GM12873 (cell line): ENCODE data around the gene BBOX1.

Experiments used
- TF ChIP-seq, protein P1 (sequence below): IDR thresholded peaks from 2 replicates; pipeline ENCODE4 v1.5.1; 2012; ENCODE audit warnings: low read depth, mild to moderate bottlenecking, moderate library complexity, low read length, control low read depth; ENCODE audit not compliant: insufficient read depth; ENCODE audit errors: missing control alignments

Gene BBOX1

DNA sequence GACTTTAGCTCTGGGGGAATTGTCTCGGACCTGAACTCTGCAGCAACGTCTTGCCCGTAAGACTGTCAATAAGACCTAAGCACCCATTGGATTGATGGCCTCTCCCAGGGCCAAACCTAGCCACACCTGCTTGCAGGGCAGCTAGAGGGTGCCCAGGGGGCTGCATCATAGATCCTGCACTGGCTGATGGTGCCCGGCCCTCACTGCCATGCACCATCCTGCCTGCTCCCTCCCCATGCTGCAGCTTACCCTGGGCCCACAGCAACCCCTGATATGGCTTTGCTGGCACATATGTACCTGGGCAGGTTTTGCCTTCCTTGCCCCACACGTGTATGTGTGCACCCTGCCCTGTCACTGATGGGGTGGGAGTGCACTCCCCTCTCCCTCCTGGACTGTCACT, 8.9 kb upstream of the BBOX1 start:
- TF ChIP-seq, protein P1, sequence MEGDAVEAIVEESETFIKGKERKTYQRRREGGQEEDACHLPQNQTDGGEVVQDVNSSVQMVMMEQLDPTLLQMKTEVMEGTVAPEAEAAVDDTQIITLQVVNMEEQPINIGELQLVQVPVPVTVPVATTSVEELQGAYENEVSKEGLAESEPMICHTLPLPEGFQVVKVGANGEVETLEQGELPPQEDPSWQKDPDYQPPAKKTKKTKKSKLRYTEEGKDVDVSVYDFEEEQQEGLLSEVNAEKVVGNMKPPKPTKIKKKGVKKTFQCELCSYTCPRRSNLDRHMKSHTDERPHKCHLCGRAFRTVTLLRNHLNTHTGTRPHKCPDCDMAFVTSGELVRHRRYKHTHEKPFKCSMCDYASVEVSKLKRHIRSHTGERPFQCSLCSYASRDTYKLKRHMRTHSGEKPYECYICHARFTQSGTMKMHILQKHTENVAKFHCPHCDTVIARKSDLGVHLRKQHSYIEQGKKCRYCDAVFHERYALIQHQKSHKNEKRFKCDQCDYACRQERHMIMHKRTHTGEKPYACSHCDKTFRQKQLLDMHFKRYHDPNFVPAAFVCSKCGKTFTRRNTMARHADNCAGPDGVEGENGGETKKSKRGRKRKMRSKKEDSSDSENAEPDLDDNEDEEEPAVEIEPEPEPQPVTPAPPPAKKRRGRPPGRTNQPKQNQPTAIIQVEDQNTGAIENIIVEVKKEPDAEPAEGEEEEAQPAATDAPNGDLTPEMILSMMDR: no peak

DNA sequence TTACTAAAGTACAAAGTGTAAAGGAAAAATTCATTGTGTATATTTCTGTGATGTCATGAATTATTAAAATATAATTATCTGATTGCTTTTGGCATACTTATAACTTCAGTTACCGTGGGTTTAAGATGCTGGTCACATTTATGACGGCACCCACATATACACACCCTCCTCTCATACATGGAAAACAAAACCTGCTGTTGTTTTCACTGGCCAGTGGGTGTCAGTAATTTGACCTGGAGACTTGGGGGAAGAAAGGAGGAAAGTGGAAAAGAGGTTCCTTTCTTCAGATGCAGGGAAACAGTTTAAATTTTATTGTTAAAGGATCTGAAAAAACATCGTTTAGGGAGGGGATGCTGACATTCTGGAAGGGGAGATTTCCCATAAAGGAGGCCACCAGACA, 742 bp upstream of the BBOX1 start:
- TF ChIP-seq, protein P1: no peak

DNA sequence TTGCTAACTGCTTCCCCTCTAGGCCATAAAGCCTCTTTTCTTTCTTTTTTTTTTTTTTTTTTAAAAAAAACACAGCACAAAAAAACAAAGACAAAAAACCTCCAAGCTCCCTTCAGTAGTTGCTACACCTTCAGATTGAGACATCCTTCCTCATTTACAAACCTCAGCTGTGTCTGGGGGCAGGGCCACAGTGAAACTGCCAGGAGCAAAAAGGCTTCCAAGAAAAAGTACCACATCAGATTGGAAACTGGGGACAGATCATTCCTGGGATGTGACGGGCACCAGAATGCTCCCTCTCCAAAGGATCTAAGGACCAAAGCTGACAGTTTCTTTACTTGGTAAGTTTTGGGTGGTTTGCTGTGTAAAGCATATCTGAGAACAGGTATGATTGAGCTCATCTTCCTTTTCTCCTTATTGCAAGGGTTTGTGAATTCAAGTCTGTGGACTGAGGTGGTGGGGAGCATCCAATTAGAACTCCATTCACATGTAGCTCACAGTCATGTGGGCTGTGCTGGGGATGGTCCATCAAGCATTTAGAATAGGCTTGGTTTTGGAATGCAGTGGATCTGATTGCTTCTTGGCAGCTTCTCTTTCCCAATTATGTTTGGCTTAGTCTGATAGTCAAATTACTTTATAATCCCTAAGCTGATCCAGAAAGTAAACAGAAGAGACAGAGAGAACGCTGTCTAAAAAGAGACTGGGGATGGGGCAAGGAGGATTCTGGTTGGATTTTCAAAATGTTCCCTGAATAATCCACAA, 705 bp downstream of the BBOX1 start:
- TF ChIP-seq, protein P1: no peak

DNA sequence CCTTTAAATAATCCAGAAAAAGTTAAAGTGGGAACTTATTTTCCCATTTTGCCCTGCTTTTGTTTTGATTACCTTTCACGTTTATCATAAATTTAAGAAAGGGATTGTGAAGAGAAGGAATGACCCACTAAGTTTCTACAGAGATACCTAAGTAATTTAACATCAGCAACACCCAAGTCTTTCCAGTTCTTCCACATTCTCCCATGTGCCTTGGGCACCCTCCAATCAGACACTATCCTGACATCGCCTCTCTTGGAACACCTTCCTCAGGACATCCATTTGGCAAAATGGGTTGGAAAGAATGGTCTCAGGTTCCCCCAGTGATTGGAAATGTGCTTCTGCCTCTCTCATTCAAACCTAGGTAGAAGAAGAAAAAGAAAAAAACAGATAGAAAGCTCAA, 6.3 kb downstream of the BBOX1 start:
- TF ChIP-seq, protein P1: no peak

DNA sequence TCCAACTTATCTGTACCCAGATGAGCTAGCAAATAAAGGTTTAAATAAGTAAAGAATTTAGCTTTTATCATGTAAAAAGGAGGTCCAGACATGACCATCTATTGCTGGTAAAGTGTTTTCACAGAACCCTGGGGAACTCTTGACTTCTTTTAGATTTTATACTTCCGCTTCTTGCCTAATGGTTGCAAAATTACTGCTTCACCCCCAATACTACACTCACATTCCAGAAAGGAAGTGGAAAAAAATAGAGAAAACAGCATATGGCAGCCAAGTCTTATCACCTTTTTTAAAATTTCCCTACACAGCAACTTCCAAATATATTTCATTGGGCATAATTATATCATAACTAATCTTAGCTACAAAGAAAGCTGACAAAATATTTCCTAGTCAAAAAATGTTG, 12.1 kb downstream of the BBOX1 start:
- TF ChIP-seq, protein P1: no peak

DNA sequence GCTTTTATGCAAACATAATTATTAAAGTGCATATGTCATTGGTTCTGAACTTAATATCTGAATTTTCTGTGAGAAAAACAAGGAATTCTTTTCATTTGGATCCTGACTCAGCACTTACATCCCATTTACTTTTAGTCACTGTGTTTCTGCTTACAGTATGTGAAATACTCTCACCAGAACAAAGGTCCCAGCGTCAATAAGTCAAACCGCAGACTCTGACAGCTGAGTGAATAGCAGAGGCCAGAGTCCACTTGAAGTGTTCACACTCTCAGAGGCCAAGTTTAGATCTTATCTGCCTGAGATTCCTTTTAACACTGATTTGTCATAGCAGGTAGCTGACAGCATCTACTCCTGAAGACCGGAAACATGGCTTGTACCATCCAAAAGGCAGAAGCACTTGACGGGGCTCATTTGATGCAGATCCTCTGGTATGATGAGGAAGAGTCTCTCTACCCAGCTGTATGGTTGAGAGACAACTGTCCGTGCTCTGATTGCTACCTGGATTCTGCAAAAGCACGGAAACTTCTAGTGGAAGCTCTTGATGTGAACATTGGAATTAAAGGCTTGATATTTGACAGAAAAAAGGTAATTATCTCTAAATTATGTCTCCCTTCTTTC, 14.6 kb downstream of the BBOX1 start:
- TF ChIP-seq, protein P1: no peak

DNA sequence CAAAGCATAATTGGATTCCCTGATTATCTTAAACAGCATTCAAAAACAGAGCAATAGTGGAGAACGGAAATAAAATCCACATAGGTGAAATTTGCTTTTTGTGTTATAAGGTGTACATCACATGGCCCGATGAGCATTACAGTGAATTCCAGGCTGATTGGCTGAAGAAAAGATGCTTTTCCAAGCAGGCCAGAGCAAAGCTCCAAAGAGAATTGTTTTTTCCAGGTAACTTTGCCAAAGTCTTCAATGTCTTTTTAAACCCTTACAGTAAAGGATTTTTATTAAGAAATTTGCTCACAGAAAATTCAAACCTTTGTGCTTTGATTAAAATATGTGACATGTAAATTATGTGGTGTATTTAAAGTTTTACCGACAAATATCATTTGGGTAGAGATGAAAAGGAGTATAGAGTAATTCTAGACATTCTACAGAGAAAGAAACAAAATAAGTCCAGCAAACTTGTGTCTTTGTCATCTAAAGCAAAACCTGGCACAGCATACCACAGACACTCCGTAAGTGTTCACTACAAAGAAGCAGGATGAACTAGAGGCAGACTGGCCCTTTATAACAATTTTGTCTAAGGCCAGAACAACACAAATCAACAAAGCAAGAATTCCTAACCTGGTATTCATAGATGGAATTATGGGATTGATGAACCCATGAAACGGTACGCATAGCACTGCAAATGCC, 16.6 kb downstream of the BBOX1 start:
- TF ChIP-seq, protein P1: no peak
